Right atrium auricular region (tissue), 2 donors: ENCODE data around the gene GPR183. TPM values are rescaled to one million over a fixed set of nuclear protein-coding genes. Genes with fewer than 3 reads are reported as not detected.

Source experiments
- DNase-seq: peaks from one replicate; pipeline ENCODE4 v3.0.0-alpha.2; 2019; ENCODE audit warnings: low spot score
- H3K27ac ChIP-seq, 2 donors: fragments of 200-600 bp; sonication (generic); 1 replicate in 1 of 2; 2 replicates in 1 of 2; pipeline ENCODE4 v1.5.1; 2016 to 2019
- H3K27me3 ChIP-seq, 2 donors: fragments of 200-600 bp; sonication (generic); one replicate each; pipeline versions ENCODE4 v1.5.1 to v1.6.0; 2017 to 2019
- H3K36me3 ChIP-seq: fragments of 200-600 bp; sonication (generic); one replicate; pipeline ENCODE4 v1.5.1; 2016
- H3K4me1 ChIP-seq, 2 donors: fragments of 200-600 bp; sonication (generic); one replicate each; pipeline versions ENCODE4 v1.5.1 to v1.6.0; 2017 to 2019
- H3K4me3 ChIP-seq, 2 donors: fragments of 200-600 bp; sonication (generic); 1 replicate in 1 of 2; 2 replicates in 1 of 2; pipeline ENCODE4 v1.5.1; 2017 to 2019; ENCODE audit warnings: mild to moderate bottlenecking in 1 of 2, moderate library complexity in 1 of 2
- H3K9me3 ChIP-seq, 2 donors: fragments of 200-600 bp; sonication (generic); one replicate each; pipeline ENCODE4 v1.5.1; 2019
- CTCF ChIP-seq, 2 donors: fragments of 200-600 bp; sonication (generic); IDR thresholded peaks; one replicate each; pipeline ENCODE4 v1.5.1; 2019; ENCODE audit warnings: antibody characterized with exemption in 2 of 2
- total RNA-seq, 2 donors: library from RNA; depleted of rRNA; stranded (reverse); fragments of >200 nt; gene quantifications; one replicate each; pipeline ENCODE4 v1.1.0, GENCODE V29; 2016

GPR183 gene
- total RNA-seq, 2 donors from 2014 or later: 7.6 to 13.3 TPM

GRCh38 chr13:99271249-99271648 is 36.0 kb downstream of the GPR183 start:
- H3K4me3 ChIP-seq: no peak overlapping the region
- peaks cover 0 to 5% of the 10 kb centered on the region in 2 donors for H3K4me1 ChIP-seq
- no peaks in the 10 kb centered on the region for H3K27me3 ChIP-seq
- H3K9me3 ChIP-seq: peaks cover 0 to 8% of the 10 kb centered on the region in 2 donors
- TF ChIP-seq CTCF (IDR thresholded peaks at IDR 0.05): no peak
- no peaks in the 10 kb centered on the region for H3K36me3 ChIP-seq
- DNase-seq: no peak
- peak overlapping the region; percentile 3 to 30 for H3K27ac ChIP-seq

GRCh38 chr13:99270518-99270917 is 36.7 kb downstream of the GPR183 start:
- Histone ChIP-seq H3K4me1 (peaks cover 0 to 5% of the 10 kb centered on the region in 2 donors), H3K9me3 (peaks cover 0 to 8% of the 10 kb centered on the region in 2 donors), H3K27me3 (no peaks in the 10 kb centered on the region), H3K4me3 (no peak overlapping the region), H3K27ac (no peak overlapping the region), H3K36me3 (no peaks in the 10 kb centered on the region)
- DNase-seq: no peak
- TF ChIP-seq CTCF (IDR thresholded peaks at IDR 0.05): no peak

GRCh38 chr13:99269627-99270241 is 37.5 kb downstream of the GPR183 start:
- Histone ChIP-seq H3K4me3 (no peak overlapping the region), H3K27ac (no peak overlapping the region), H3K27me3 (no peaks in the 10 kb centered on the region), H3K36me3 (no peaks in the 10 kb centered on the region), H3K4me1 (no peaks in the 10 kb centered on the region), H3K9me3 (peaks cover 0 to 8% of the 10 kb centered on the region in 2 donors)
- DNase-seq: no peak
- peak; percentile 44 to 77 for TF ChIP-seq CTCF (IDR thresholded peaks at IDR 0.05)

GRCh38 chr13:99268822-99269221 is 38.4 kb downstream of the GPR183 start:
- Histone ChIP-seq H3K9me3 (peaks cover 0 to 8% of the 10 kb centered on the region in 2 donors), H3K27ac (no peak overlapping the region), H3K36me3 (no peaks in the 10 kb centered on the region), H3K4me3 (no peak overlapping the region), H3K27me3 (no peaks in the 10 kb centered on the region), H3K4me1 (peaks cover 0 to 3% of the 10 kb centered on the region in 2 donors)
- DNase-seq: no peak
- no peak for TF ChIP-seq CTCF (IDR thresholded peaks at IDR 0.05)

DNA sequence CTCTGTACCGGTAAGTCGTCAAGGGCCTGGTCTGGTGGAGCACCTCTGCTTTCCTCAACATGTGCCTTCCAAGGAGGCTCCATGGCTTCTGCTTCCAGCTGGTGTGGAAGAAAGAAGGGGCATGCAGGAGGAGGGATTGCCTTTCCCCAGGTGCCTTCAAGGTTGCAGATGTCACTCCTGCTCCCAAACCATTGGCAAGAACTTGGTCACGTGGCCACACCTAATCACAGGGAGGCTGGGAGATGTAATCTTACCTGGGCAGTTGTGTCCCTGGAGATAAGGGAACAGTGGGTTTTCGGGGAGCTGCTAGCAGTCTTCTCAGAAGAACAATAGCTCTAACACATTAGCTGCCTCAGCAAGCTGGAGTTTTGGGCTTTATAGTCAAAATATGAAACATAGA is 39.3 kb downstream of the GPR183 start:
- no peak for DNase-seq
- Histone ChIP-seq H3K36me3 (no peaks in the 10 kb centered on the region), H3K27ac (no peak overlapping the region), H3K4me3 (no peak overlapping the region), H3K27me3 (no peaks in the 10 kb centered on the region), H3K9me3 (peaks cover 0 to 8% of the 10 kb centered on the region in 2 donors), H3K4me1 (peaks cover 0 to 3% of the 10 kb centered on the region in 2 donors)
- no peak for TF ChIP-seq CTCF (IDR thresholded peaks at IDR 0.05)

DNA sequence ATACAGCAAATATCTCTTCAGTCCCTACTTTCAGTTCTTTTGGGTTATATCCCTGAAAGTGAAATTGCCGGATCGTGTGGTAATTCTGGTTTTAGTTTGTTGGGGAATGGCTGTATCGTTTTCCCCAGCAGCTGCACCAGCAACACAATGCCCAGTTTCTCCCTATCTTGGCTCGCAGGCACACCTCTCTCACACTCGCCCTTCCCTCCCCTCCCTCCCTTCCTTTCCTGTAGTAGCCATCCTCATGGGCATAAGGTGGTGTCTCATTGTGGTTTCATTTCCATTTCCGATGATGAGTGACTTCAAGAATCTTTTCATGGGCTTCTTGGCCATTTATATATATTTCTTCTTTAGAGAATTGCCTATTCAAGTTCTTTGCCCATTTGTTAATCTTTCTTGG is 40.4 kb downstream of the GPR183 start:
- H3K27me3 ChIP-seq: no peaks in the 10 kb centered on the region
- no peak for TF ChIP-seq CTCF (IDR thresholded peaks at IDR 0.05)
- H3K36me3 ChIP-seq: no peaks in the 10 kb centered on the region
- H3K9me3 ChIP-seq: no peaks in the 10 kb centered on the region
- no peak overlapping the region for H3K4me3 ChIP-seq
- DNase-seq: no peak
- H3K4me1 ChIP-seq: peaks cover 0 to 3% of the 10 kb centered on the region in 2 donors
- H3K27ac ChIP-seq: no peak overlapping the region
